MV-4-11 (cell line): ENCODE results near the gene POU6F2.

ENCODE experiments used
- DNase-seq: peaks from one replicate; lab custom pipeline; 2025; lab: John Stamatoyannopoulos, UW

POU6F2 gene

GRCh38 chr7:39404907-39405306 lies 427.2 kb downstream of the POU6F2 start:
- no peak for DNase-seq

GRCh38 chr7:39405581-39405980 lies 427.9 kb downstream of the POU6F2 start:
- DNase-seq: no peak

- DNase-seq: no peak
These were observed 428.8 kb downstream of the POU6F2 start for GRCh38 chr7:39406467-39406866.

GRCh38 chr7:39407137-39407536 lies 429.4 kb downstream of the POU6F2 start:
- DNase-seq: no peak

- no peak for DNase-seq
These were observed 430.0 kb downstream of the POU6F2 start for GRCh38 chr7:39407723-39408122.

GRCh38 chr7:39408906-39409305 lies 431.2 kb downstream of the POU6F2 start:
- DNase-seq: no peak

GRCh38 chr7:39410582-39410981 lies 432.9 kb downstream of the POU6F2 start:
- DNase-seq: no peak

- DNase-seq: no peak
These were observed 436.0 kb downstream of the POU6F2 start for GRCh38 chr7:39413636-39414223.

GRCh38 chr7:39414224-39415035 lies 436.7 kb downstream of the POU6F2 start:
- DNase-seq: no peak

- no peak for DNase-seq
These were observed 437.5 kb downstream of the POU6F2 start for GRCh38 chr7:39415091-39415787.

- no peak for DNase-seq
These were observed 439.2 kb downstream of the POU6F2 start for GRCh38 chr7:39416866-39417265.

GRCh38 chr7:39417642-39418041 lies 439.9 kb downstream of the POU6F2 start:
- DNase-seq: no peak

GRCh38 chr7:39421251-39421650 lies 443.5 kb downstream of the POU6F2 start:
- no peak for DNase-seq

- no peak for DNase-seq
These were observed 444.0 kb downstream of the POU6F2 start for GRCh38 chr7:39421661-39422060.

GRCh38 chr7:39428221-39428620 lies 450.5 kb downstream of the POU6F2 start:
- no peak for DNase-seq

- no peak for DNase-seq
These were observed 451.7 kb downstream of the POU6F2 start for GRCh38 chr7:39429421-39429820.

GRCh38 chr7:39430441-39430840 lies 452.7 kb downstream of the POU6F2 start:
- no peak for DNase-seq

GRCh38 chr7:39430909-39431641 lies 453.4 kb downstream of the POU6F2 start:
- no peak for DNase-seq

GRCh38 chr7:39432368-39432767 lies 454.7 kb downstream of the POU6F2 start:
- no peak for DNase-seq

- no peak for DNase-seq
These were observed 455.2 kb downstream of the POU6F2 start for GRCh38 chr7:39432807-39433416.

- peak; percentile 60 for DNase-seq
These were observed 455.8 kb downstream of the POU6F2 start for GRCh38 chr7:39433550-39433949.

GRCh38 chr7:39434012-39434411 lies 456.3 kb downstream of the POU6F2 start:
- no peak for DNase-seq
